HepG2 (cell line): Measurements from ENCODE around the gene EPN3. TPM values are rescaled to one million over a fixed set of nuclear protein-coding genes. Genes with fewer than 3 reads are reported as not detected.

ENCODE experiments used
- ATAC-seq: fragments of 200-7000 bp; cut with Tn5 transposase; 3 replicates; pipeline ENCODE4 v1.9.1; 2020; ENCODE audit warnings: mild to moderate bottlenecking, moderate library complexity
- BruUV-seq: library from RNA; stranded (reverse); fragments of 400-500 nt; replicated peaks from 2 replicates; lab custom pipeline; 2021; lab: Mats Ljungman, UMichigan
- CTCF ChIA-PET: fragments of 300-600 bp; formaldehyde crosslinking; extraction: SDS; loops from one replicate; lab custom pipeline; 2021; ENCODE audit warnings: low total read pairs, inconsistent platforms, low intra/inter-chr PET ratio; lab: Yijun Ruan, JAX
- POLR2A ChIA-PET: fragments of 350-600 bp; sonication (Branson Sonifier 250); formaldehyde crosslinking; loops from one replicate; lab custom pipeline; 2020; ENCODE audit warnings: antibody characterized with exemption, inconsistent platforms; lab: Yijun Ruan, JAX
- DNase-seq: peaks from one replicate; pipeline ENCODE4 v3.0.0-alpha.2; 2015; ENCODE audit warnings: low spot score
- FAIRE-seq: peaks from 3 replicates; lab custom pipeline; 2011; peaks lifted over from hg19 to GRCh38; lab: Jason Lieb, UNC
- H2AFZ ChIP-seq: one replicate; pipeline ENCODE4 v1.6.1; 2011; ENCODE audit warnings: low read length, inconsistent platforms
- H3K27ac ChIP-seq: fragments of 300-600 bp; 3 replicates; pipeline ENCODE4 v1.8.0; 2011; ENCODE audit warnings: mixed run types, mild to moderate bottlenecking, mixed read lengths, low read length, inconsistent platforms; ENCODE audit not compliant: insufficient read depth; ENCODE audit errors: extremely low read length
- H3K27me3 ChIP-seq, 2 experiments: fragments of 200-600 bp in 1 of 2; 2 replicates in 1 of 2; 3 replicates in 1 of 2; pipeline versions ENCODE4 v1.6.0 to v1.8.0; 2011; ENCODE audit warnings: low read length in 2 of 2, mild to moderate bottlenecking in 2 of 2, moderate library complexity in 2 of 2, inconsistent platforms in 1 of 2; ENCODE audit not compliant: insufficient read depth in 2 of 2, control insufficient read depth in 1 of 2
- H3K36me3 ChIP-seq, 2 experiments: fragments of 200-600 bp in 1 of 2; replicated peaks in 1 of 2; 2 replicates in 1 of 2; 3 replicates in 1 of 2; pipeline versions ENCODE4 v1.5.1 to v1.8.0; 2011; ENCODE audit warnings: low read length in 2 of 2, inconsistent platforms in 1 of 2; ENCODE audit not compliant: insufficient read depth in 2 of 2, control insufficient read depth in 1 of 2
- H3K4me1 ChIP-seq: 2 replicates; pipeline ENCODE4 v1.5.1; 2012; ENCODE audit warnings: low read length, inconsistent platforms; ENCODE audit not compliant: insufficient read depth
- H3K4me2 ChIP-seq: 2 replicates; pipeline ENCODE4 v1.6.0; 2011; ENCODE audit warnings: low read depth, low read length, inconsistent platforms
- H3K4me3 ChIP-seq, 3 experiments: fragments of 200-600 bp in 1 of 3; sonication (generic), shearing (Covaris generic) in 1 of 3; replicated peaks in 1 of 3; 2 replicates each; pipeline ENCODE4 v1.5.1; 2011 to 2016; ENCODE audit warnings: low read length in 3 of 3, inconsistent platforms in 2 of 3, low read depth in 2 of 3, mild to moderate bottlenecking in 2 of 3, control low read depth in 1 of 3, mixed read lengths in 1 of 3; ENCODE audit not compliant: insufficient read depth in 1 of 3
- H3K79me2 ChIP-seq: one replicate; pipeline ENCODE4 v1.6.1; 2011; ENCODE audit warnings: low read length, inconsistent platforms; ENCODE audit not compliant: insufficient read depth
- H3K9ac ChIP-seq: 2 replicates; pipeline ENCODE4 v1.6.0; 2011; ENCODE audit warnings: mild to moderate bottlenecking, low read depth, low read length, inconsistent platforms; ENCODE audit not compliant: insufficient read depth
- H3K9me3 ChIP-seq: 2 replicates; pipeline ENCODE4 v1.5.1; 2012; ENCODE audit warnings: mild to moderate bottlenecking, low read length
- H4K20me1 ChIP-seq: 2 replicates; pipeline ENCODE4 v1.6.0; 2011; ENCODE audit warnings: inconsistent platforms, mild to moderate bottlenecking, low read length, moderate library complexity; ENCODE audit not compliant: insufficient read depth
- AFF4 ChIP-seq: sonication (generic); formaldehyde crosslinking; IDR thresholded peaks from 2 replicates; pipeline ENCODE4 v1.4.0; 2020; ENCODE audit warnings: missing genetic modification reagents
- JUND ChIP-seq: sonication (generic); formaldehyde crosslinking; IDR thresholded peaks from 2 replicates; pipeline ENCODE4 v1.8.0; 2022; ENCODE audit warnings: mild to moderate bottlenecking, missing genetic modification reagents
- KLF11 ChIP-seq: IDR thresholded peaks from 2 replicates; pipeline ENCODE4 v1.6.1; 2016; ENCODE audit warnings: missing compliant biosample characterization
- NKX3-1 ChIP-seq: sonication (generic); formaldehyde crosslinking; IDR thresholded peaks from 2 replicates; pipeline ENCODE4 v1.5.0; 2020; ENCODE audit warnings: missing genetic modification reagents
- NR0B2 ChIP-seq: sonication (generic); formaldehyde crosslinking; IDR thresholded peaks from 2 replicates; pipeline ENCODE4 v1.4.0; 2020; ENCODE audit warnings: mild to moderate bottlenecking, missing genetic modification reagents
- POLR2AphosphoS5 ChIP-seq: IDR thresholded peaks from 2 replicates; pipeline ENCODE4 v1.6.1; 2012; ENCODE audit warnings: low read depth, low read length
- SNAPC2 ChIP-seq: sonication (generic); formaldehyde crosslinking; IDR thresholded peaks from 2 replicates; pipeline ENCODE4 v1.8.1; 2022; ENCODE audit warnings: mild to moderate bottlenecking, missing genetic modification reagents
- SRSF4 ChIP-seq: fragments of 200-400 bp; formaldehyde crosslinking; IDR thresholded peaks from one replicate; pipeline ENCODE4 v1.6.1; 2018; ENCODE audit warnings: mild to moderate bottlenecking, low read depth, low read length, moderate library complexity; ENCODE audit not compliant: poor library complexity, severe bottlenecking
- ZBTB26 ChIP-seq: IDR thresholded peaks from 2 replicates; pipeline ENCODE4 v1.6.1; 2016; ENCODE audit warnings: missing compliant biosample characterization, missing genetic modification reagents, borderline replicate concordance
- ZBTB3 ChIP-seq: sonication (generic); formaldehyde crosslinking; IDR thresholded peaks from 2 replicates; pipeline ENCODE4 v1.4.0; 2020; ENCODE audit warnings: low read depth, mild to moderate bottlenecking, moderate library complexity, missing genetic modification reagents, borderline replicate concordance
- ZFX ChIP-seq: sonication (generic); formaldehyde crosslinking; IDR thresholded peaks from 2 replicates; pipeline ENCODE4 v1.4.0; 2020; ENCODE audit warnings: mild to moderate bottlenecking, low read depth, missing genetic modification reagents, moderate library complexity
- ZNF280B ChIP-seq: sonication (generic); formaldehyde crosslinking; IDR thresholded peaks from 2 replicates; pipeline ENCODE4 v1.5.0; 2020; ENCODE audit warnings: missing genetic modification reagents, mild to moderate bottlenecking, borderline replicate concordance
- ZNF292 ChIP-seq: sonication (generic); formaldehyde crosslinking; IDR thresholded peaks from 2 replicates; pipeline ENCODE4 v1.8.1; 2022; ENCODE audit warnings: mild to moderate bottlenecking, low read depth, missing genetic modification reagents, borderline replicate concordance
- ZNF816 ChIP-seq: sonication (generic); formaldehyde crosslinking; IDR thresholded peaks from 2 replicates; pipeline ENCODE4 v1.8.0; 2022; ENCODE audit warnings: missing genetic modification reagents, mild to moderate bottlenecking, borderline replicate concordance
- WGBS: methylation state at CpG from one replicate; pipeline ENCODE4 v1.1.6; 2017; ENCODE audit warnings: low lambda C conversion rate; 5-methylcytosine and 5-hydroxymethylcytosine counted together
- in situ Hi-C: cut with HindIII; loops from 2 replicates; pipeline ENCODE4 v1.10.0; 2017; ENCODE audit warnings: low pct_unique_long_range_greater_than_20kb; ENCODE audit not compliant: extremely low pct_ligation_motif_present
- intact Hi-C: fragments of 100-400 bp; cut with micrococcal nuclease; formaldehyde crosslinking; loops from one replicate; pipeline ENCODE4 v1.10.0; 2022; ENCODE audit not compliant: unreplicated experiment
- polyA plus RNA-seq, 8 experiments: library from polyadenylated mRNA; depleted of rRNA in 3 of 8; stranded (reverse) in 7 of 8; unstranded in 1 of 8; fragments of >200 nt; fragmentation: Illumina TruSeq in 4 of 8; extraction: Trizol in 4 of 8; gene quantifications; 2 replicates each; pipeline versions ENCODE4 v1.2.1 to v1.2.3, GENCODE V29; 2011 to 2016; ENCODE audit warnings: low read depth in 4 of 8, missing spikeins in 1 of 8, mixed read lengths in 1 of 8; ENCODE audit not compliant: insufficient read depth in 1 of 8
- total RNA-seq, 5 experiments: library from RNA; depleted of rRNA; stranded (reverse); fragments of >200 nt; fragmentation: Illumina TruSeq; extraction: Trizol; gene quantifications; 2 replicates each; pipeline ENCODE4 v1.2.3, GENCODE V29; 2016; ENCODE audit warnings: low read depth in 1 of 5
- TF ChIP-seq, protein P1 (sequence below): sonication (generic); formaldehyde crosslinking; IDR thresholded peaks from 2 replicates; pipeline ENCODE4 v1.5.1; 2020; ENCODE audit warnings: missing genetic modification reagents, mild to moderate bottlenecking, borderline replicate concordance

The EPN3 gene
- total and polyA plus RNA-seq, 2 of the 13 experiments (the other 11 are each of a cell fraction or from before 2014, with no cell fraction given) = 0.11 to 0.95 TPM

GRCh38 chr17:50508573-50509460, 23.7 kb upstream of the EPN3 start:
- ATAC-seq (no peak), FAIRE-seq (no peak), DNase-seq (no peak)
- CTCF ChIA-PET = no interaction called here
- H3K4me1 ChIP-seq = peaks cover 44% of the 10 kb centered on the region
- H3K27ac ChIP-seq = no peak overlapping the region
- no peaks in the 10 kb centered on the region for H4K20me1 ChIP-seq
- peaks cover 0 to 8% of the 10 kb centered on the region in 2 experiments; a peak in 2 of 5 replicates for H3K27me3 ChIP-seq
- H3K9me3 ChIP-seq = no peaks in the 10 kb centered on the region
- H2AFZ ChIP-seq = no peak overlapping the region
- in situ Hi-C loops = no loop called here
- H3K36me3 ChIP-seq = no peaks in the 10 kb centered on the region
- H3K9ac ChIP-seq = no peak overlapping the region
- no TSS peak for BruUV-seq
- no peak overlapping the region for H3K4me2 ChIP-seq
- intact Hi-C loops = no loop called here
- no peak overlapping the region for H3K4me3 ChIP-seq
- WGBS = 72% methylated on average over 32 of the region's 32 CpGs
- no peaks in the 10 kb centered on the region for H3K79me2 ChIP-seq
- POLR2A ChIA-PET = no interaction called here
- TF ChIP-seq NKX3-1 (no peak), NR0B2 (no peak), JUND (CRISPR knock-in tag) (no peak), KLF11 (no peak), AFF4 (CRISPR knock-in tag) (no peak), ZBTB3 (CRISPR knock-in tag) (no peak), ZBTB26 (CRISPR knock-in tag) (no peak), SNAPC2 (CRISPR knock-in tag) (no peak), ZNF280B (CRISPR knock-in tag) (no peak), SRSF4 (no peak), POLR2AphosphoS5 (no peak), ZNF292 (no peak), ZNF816 (CRISPR knock-in tag) (no peak), ZFX (no peak)
- TF ChIP-seq, protein P1, sequence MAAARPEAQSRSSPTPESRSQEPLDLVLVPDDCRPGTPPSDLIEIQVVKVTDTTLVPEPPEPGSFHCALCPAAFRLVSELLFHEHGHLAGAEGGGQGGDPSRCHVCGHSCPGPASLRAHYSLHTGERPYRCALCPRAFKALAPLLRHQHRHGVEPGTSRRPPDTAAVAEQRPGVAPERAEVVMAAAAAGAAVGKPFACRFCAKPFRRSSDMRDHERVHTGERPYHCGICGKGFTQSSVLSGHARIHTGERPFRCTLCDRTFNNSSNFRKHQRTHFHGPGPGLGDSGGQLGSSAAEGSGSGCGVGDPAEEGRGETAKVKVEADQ = no peak
